K562 (cell line): ENCODE results near the gene CRKL. TPM values are rescaled to one million over a fixed set of nuclear protein-coding genes. Genes with fewer than 3 reads are reported as not detected.

Source experiments
- HOXB6 ChIP-seq: fragments of 250-450 bp; sonication (Bioruptor Pico); IDR thresholded peaks from 2 replicates; pipeline ENCODE4 v1.5.1; 2022; ENCODE audit warnings: mild to moderate bottlenecking, borderline replicate concordance
- NR1H2 ChIP-seq: sonication (generic); formaldehyde crosslinking; IDR thresholded peaks from 2 replicates; pipeline ENCODE4 v1.4.0; 2020; ENCODE audit warnings: mild to moderate bottlenecking, missing genetic modification reagents
- SMARCB1 ChIP-seq: IDR thresholded peaks from 2 replicates; pipeline ENCODE4 v1.6.1; 2011; ENCODE audit warnings: improper control_type of control experiment, low read depth; ENCODE audit not compliant: insufficient read length
- SPI1 ChIP-seq: IDR thresholded peaks from 2 replicates; pipeline ENCODE4 v1.6.1; 2011; ENCODE audit warnings: low read depth, low read length, control low read depth, borderline replicate concordance
- XRCC5 ChIP-seq: fragments of 200-400 bp; formaldehyde crosslinking; IDR thresholded peaks from 2 replicates; pipeline ENCODE4 v1.6.1; 2017; ENCODE audit warnings: low read depth, mild to moderate bottlenecking, low read length
- ZFPM2 ChIP-seq: fragments of 250-450 bp; sonication (Bioruptor Pico); IDR thresholded peaks from 2 replicates; pipeline ENCODE4 v1.5.1; 2022; ENCODE audit warnings: mild to moderate bottlenecking
- ZKSCAN3 ChIP-seq: fragments of 250-450 bp; sonication (Bioruptor Pico); IDR thresholded peaks from 2 replicates; pipeline ENCODE4 v1.4.0; 2020
- ZKSCAN8 ChIP-seq: fragments of 200-800 bp; sonication (Bioruptor generic); IDR thresholded peaks from 2 replicates; pipeline ENCODE4 v1.6.1; 2016; ENCODE audit warnings: missing genetic modification characterization, missing compliant biosample characterization
- ZNF140 ChIP-seq: fragments of 250-450 bp; sonication (Bioruptor Pico); IDR thresholded peaks from 2 replicates; pipeline ENCODE4 v1.8.0; 2021; ENCODE audit warnings: moderate library complexity, mild to moderate bottlenecking, inconsistent platforms
- ZNF707 ChIP-seq: fragments of 250-450 bp; sonication (Bioruptor Pico); conservative IDR thresholded peaks from 2 replicates; pipeline ENCODE4 v1.8.0; 2022; ENCODE audit warnings: inconsistent platforms, mild to moderate bottlenecking, moderate library complexity
- polyA plus RNA-seq, 8 experiments: library from polyadenylated mRNA; depleted of rRNA in 4 of 8; stranded (reverse) in 5 of 8; unstranded in 3 of 8; fragments of >200 nt; fragmentation: Nextera tagmentation in 2 of 8; fragmentation: Illumina TruSeq in 1 of 8; extraction: Ambion mirVana in 2 of 8; extraction: Trizol in 1 of 8; gene quantifications; 2 replicates each; pipeline versions ENCODE4 v1.2.1 to v1.2.3, GENCODE V29; 2011 to 2014; ENCODE audit warnings: inconsistent platforms in 1 of 8, missing spikeins in 1 of 8
- total RNA-seq, 7 experiments: library from RNA; depleted of rRNA in 6 of 7; stranded (reverse); fragments of >200 nt in 6 of 7; fragmentation: Illumina TruSeq in 2 of 7; extraction: Trizol in 2 of 7; gene quantifications; 2 replicates each; pipeline versions ENCODE4 v1.2.1 to v1.2.3, GENCODE V29; 2011 to 2021; ENCODE audit warnings: low replicate concordance in 1 of 7
- TF ChIP-seq, protein P1 (sequence below): IDR thresholded peaks from 2 replicates; pipeline ENCODE4 v1.6.1; 2014; ENCODE audit warnings: antibody characterized with exemption
- TF ChIP-seq, protein P2 (sequence below): fragments of 200-600 bp; sonication (generic); IDR thresholded peaks from one replicate; pipeline ENCODE4 v1.6.1; 2012; ENCODE audit warnings: mild to moderate bottlenecking, low read depth, low read length, inconsistent platforms
- TF ChIP-seq, protein P3 (sequence below): fragments of 450-650 bp; formaldehyde crosslinking; IDR thresholded peaks from 2 replicates; pipeline ENCODE4 v1.4.0; 2020; ENCODE audit warnings: mild to moderate bottlenecking, moderate library complexity
- TF ChIP-seq, protein P4 (sequence below): fragments of 250-450 bp; sonication (Bioruptor Pico); IDR thresholded peaks from 2 replicates; pipeline ENCODE4 v1.8.0; 2022; ENCODE audit warnings: inconsistent platforms, mild to moderate bottlenecking, moderate library complexity, borderline replicate concordance

Gene CRKL
- total and polyA plus RNA-seq, 9 of the 15 experiments (the other 6 are each of a cell fraction or from before 2014, with no cell fraction given), result 100 to 263 (median 124) TPM

DNA sequence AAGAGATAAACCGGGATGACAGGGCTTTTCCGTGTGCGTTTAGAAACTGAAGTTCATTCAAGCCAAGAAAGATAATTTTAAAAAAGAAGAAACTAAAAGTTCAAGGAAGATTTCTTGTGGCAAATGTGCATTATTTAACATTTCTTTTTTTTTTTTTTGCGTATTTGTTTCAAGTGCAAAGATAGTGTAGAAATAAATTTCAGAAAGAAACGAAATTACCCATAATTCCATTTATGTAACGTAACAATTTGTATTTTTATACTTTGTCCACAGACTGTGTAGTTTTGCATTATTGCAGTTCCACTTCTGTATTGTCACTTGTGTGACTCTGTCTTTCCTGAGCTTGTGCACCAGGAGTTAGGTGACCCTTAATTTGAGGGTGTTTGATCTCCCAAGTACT is 34.4 kb upstream of the CRKL start (continued):
- 0 out of 2 replicates have a peak, but pooled peaks have one; percentile 15 for TF ChIP-seq ZNF140 (CRISPR knock-in tag)
- TF ChIP-seq, protein P1, sequence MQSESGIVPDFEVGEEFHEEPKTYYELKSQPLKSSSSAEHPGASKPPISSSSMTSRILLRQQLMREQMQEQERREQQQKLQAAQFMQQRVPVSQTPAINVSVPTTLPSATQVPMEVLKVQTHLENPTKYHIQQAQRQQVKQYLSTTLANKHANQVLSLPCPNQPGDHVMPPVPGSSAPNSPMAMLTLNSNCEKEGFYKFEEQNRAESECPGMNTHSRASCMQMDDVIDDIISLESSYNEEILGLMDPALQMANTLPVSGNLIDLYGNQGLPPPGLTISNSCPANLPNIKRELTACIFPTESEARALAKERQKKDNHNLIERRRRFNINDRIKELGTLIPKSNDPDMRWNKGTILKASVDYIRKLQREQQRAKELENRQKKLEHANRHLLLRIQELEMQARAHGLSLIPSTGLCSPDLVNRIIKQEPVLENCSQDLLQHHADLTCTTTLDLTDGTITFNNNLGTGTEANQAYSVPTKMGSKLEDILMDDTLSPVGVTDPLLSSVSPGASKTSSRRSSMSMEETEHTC, result no peak
- TF ChIP-seq SPI1, result no peak
- no peak for TF ChIP-seq XRCC5
- TF ChIP-seq, protein P2, sequence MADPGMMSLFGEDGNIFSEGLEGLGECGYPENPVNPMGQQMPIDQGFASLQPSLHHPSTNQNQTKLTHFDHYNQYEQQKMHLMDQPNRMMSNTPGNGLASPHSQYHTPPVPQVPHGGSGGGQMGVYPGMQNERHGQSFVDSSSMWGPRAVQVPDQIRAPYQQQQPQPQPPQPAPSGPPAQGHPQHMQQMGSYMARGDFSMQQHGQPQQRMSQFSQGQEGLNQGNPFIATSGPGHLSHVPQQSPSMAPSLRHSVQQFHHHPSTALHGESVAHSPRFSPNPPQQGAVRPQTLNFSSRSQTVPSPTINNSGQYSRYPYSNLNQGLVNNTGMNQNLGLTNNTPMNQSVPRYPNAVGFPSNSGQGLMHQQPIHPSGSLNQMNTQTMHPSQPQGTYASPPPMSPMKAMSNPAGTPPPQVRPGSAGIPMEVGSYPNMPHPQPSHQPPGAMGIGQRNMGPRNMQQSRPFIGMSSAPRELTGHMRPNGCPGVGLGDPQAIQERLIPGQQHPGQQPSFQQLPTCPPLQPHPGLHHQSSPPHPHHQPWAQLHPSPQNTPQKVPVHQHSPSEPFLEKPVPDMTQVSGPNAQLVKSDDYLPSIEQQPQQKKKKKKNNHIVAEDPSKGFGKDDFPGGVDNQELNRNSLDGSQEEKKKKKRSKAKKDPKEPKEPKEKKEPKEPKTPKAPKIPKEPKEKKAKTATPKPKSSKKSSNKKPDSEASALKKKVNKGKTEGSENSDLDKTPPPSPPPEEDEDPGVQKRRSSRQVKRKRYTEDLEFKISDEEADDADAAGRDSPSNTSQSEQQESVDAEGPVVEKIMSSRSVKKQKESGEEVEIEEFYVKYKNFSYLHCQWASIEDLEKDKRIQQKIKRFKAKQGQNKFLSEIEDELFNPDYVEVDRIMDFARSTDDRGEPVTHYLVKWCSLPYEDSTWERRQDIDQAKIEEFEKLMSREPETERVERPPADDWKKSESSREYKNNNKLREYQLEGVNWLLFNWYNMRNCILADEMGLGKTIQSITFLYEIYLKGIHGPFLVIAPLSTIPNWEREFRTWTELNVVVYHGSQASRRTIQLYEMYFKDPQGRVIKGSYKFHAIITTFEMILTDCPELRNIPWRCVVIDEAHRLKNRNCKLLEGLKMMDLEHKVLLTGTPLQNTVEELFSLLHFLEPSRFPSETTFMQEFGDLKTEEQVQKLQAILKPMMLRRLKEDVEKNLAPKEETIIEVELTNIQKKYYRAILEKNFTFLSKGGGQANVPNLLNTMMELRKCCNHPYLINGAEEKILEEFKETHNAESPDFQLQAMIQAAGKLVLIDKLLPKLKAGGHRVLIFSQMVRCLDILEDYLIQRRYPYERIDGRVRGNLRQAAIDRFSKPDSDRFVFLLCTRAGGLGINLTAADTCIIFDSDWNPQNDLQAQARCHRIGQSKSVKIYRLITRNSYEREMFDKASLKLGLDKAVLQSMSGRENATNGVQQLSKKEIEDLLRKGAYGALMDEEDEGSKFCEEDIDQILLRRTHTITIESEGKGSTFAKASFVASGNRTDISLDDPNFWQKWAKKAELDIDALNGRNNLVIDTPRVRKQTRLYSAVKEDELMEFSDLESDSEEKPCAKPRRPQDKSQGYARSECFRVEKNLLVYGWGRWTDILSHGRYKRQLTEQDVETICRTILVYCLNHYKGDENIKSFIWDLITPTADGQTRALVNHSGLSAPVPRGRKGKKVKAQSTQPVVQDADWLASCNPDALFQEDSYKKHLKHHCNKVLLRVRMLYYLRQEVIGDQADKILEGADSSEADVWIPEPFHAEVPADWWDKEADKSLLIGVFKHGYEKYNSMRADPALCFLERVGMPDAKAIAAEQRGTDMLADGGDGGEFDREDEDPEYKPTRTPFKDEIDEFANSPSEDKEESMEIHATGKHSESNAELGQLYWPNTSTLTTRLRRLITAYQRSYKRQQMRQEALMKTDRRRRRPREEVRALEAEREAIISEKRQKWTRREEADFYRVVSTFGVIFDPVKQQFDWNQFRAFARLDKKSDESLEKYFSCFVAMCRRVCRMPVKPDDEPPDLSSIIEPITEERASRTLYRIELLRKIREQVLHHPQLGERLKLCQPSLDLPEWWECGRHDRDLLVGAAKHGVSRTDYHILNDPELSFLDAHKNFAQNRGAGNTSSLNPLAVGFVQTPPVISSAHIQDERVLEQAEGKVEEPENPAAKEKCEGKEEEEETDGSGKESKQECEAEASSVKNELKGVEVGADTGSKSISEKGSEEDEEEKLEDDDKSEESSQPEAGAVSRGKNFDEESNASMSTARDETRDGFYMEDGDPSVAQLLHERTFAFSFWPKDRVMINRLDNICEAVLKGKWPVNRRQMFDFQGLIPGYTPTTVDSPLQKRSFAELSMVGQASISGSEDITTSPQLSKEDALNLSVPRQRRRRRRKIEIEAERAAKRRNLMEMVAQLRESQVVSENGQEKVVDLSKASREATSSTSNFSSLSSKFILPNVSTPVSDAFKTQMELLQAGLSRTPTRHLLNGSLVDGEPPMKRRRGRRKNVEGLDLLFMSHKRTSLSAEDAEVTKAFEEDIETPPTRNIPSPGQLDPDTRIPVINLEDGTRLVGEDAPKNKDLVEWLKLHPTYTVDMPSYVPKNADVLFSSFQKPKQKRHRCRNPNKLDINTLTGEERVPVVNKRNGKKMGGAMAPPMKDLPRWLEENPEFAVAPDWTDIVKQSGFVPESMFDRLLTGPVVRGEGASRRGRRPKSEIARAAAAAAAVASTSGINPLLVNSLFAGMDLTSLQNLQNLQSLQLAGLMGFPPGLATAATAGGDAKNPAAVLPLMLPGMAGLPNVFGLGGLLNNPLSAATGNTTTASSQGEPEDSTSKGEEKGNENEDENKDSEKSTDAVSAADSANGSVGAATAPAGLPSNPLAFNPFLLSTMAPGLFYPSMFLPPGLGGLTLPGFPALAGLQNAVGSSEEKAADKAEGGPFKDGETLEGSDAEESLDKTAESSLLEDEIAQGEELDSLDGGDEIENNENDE, result no peak
- no peak for TF ChIP-seq NR1H2
- TF ChIP-seq, protein P3, sequence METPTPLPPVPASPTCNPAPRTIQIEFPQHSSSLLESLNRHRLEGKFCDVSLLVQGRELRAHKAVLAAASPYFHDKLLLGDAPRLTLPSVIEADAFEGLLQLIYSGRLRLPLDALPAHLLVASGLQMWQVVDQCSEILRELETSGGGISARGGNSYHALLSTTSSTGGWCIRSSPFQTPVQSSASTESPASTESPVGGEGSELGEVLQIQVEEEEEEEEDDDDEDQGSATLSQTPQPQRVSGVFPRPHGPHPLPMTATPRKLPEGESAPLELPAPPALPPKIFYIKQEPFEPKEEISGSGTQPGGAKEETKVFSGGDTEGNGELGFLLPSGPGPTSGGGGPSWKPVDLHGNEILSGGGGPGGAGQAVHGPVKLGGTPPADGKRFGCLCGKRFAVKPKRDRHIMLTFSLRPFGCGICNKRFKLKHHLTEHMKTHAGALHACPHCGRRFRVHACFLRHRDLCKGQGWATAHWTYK (CRISPR knock-in tag), result no peak
- TF ChIP-seq ZKSCAN3, result no peak
- no peak for TF ChIP-seq ZKSCAN8 (CRISPR knock-in tag)
- TF ChIP-seq ZNF707 (CRISPR knock-in tag), result 0 out of 2 replicates have a peak, but pooled peaks have one; percentile 18
- TF ChIP-seq HOXB6 (CRISPR knock-in tag), result no peak
- TF ChIP-seq, protein P4, sequence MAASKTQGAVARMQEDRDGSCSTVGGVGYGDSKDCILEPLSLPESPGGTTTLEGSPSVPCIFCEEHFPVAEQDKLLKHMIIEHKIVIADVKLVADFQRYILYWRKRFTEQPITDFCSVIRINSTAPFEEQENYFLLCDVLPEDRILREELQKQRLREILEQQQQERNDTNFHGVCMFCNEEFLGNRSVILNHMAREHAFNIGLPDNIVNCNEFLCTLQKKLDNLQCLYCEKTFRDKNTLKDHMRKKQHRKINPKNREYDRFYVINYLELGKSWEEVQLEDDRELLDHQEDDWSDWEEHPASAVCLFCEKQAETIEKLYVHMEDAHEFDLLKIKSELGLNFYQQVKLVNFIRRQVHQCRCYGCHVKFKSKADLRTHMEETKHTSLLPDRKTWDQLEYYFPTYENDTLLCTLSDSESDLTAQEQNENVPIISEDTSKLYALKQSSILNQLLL (CRISPR knock-in tag), result peak; percentile 76; the same call in 1 of the 2 replicates
- TF ChIP-seq ZFPM2 (CRISPR knock-in tag), result no peak
- TF ChIP-seq SMARCB1, result no peak
